Type B pancreatic cell (in vitro differentiated cells): ENCODE measurements around the gene ZNF335. TPM values are rescaled to one million over a fixed set of nuclear protein-coding genes. Genes with fewer than 3 reads are reported as not detected.

Experiments used
- DNase-seq: peaks from one replicate; pipeline ENCODE4 v3.0.0; 2021; ENCODE audit warnings: mixed read lengths; ENCODE audit not compliant: unreplicated experiment; ENCODE audit errors: extremely low spot score
- H3K27ac Mint-ChIP-seq: 2 replicates; pipeline ENCODE4 v1.8.0; 2021; ENCODE audit warnings: mild to moderate bottlenecking, mixed read lengths
- H3K27me3 Mint-ChIP-seq: 2 replicates; pipeline ENCODE4 v1.8.0; 2021; ENCODE audit warnings: mixed read lengths
- H3K36me3 Mint-ChIP-seq: 2 replicates; pipeline ENCODE4 v1.8.0; 2021; ENCODE audit warnings: mixed read lengths
- H3K4me1 Mint-ChIP-seq: one replicate; pipeline ENCODE4 v1.8.0; 2021; ENCODE audit warnings: mixed read lengths; ENCODE audit not compliant: unreplicated experiment
- H3K4me3 Mint-ChIP-seq: 2 replicates; pipeline ENCODE4 v1.8.0; 2021; ENCODE audit warnings: mild to moderate bottlenecking, mixed read lengths
- H3K9me3 Mint-ChIP-seq: 2 replicates; pipeline ENCODE4 v1.8.0; 2021; ENCODE audit warnings: mixed read lengths
- CTCF ChIP-seq: fragments of 200-600 bp; sonication (generic); conservative IDR thresholded peaks from 2 replicates; pipeline ENCODE4 v1.5.0; 2021; ENCODE audit warnings: antibody characterized with exemption, mild to moderate bottlenecking
- total RNA-seq: library from RNA; stranded (reverse); gene quantifications from 2 replicates; pipeline ENCODE4 v1.2.1, GENCODE V29; 2021; ENCODE audit warnings: low replicate concordance

ZNF335 gene
- total RNA-seq, 1 donor from 2014 or later, result 19.9 TPM

- Mint-ChIP-seq H3K27ac (no peak overlapping the region), H3K4me1 (peaks cover 12% of the 10 kb centered on the region), H3K27me3 (peaks cover 6% of the 10 kb centered on the region), H3K4me3 (no peak overlapping the region), H3K9me3 (peaks cover 3% of the 10 kb centered on the region), H3K36me3 (peaks cover 3% of the 10 kb centered on the region)
- TF ChIP-seq CTCF, result no peak
- no peak for DNase-seq
These were observed 4.4 kb downstream of the ZNF335 start for GRCh38 chr20:45967551-45968080.

GRCh38 chr20:45965169-45966002 is 6.6 kb downstream of the ZNF335 start:
- DNase-seq, result no peak
- Mint-ChIP-seq H3K4me1 (peaks cover 7% of the 10 kb centered on the region), H3K36me3 (no peaks in the 10 kb centered on the region), H3K27ac (no peak overlapping the region), H3K9me3 (no peaks in the 10 kb centered on the region), H3K4me3 (no peak overlapping the region), H3K27me3 (no peaks in the 10 kb centered on the region)
- TF ChIP-seq CTCF, result no peak

GRCh38 chr20:45964006-45964400 is 8.0 kb downstream of the ZNF335 start:
- Mint-ChIP-seq H3K27me3 (no peaks in the 10 kb centered on the region), H3K27ac (no peak overlapping the region), H3K4me3 (no peak overlapping the region), H3K4me1 (no peaks in the 10 kb centered on the region), H3K9me3 (no peaks in the 10 kb centered on the region), H3K36me3 (peaks cover 4% of the 10 kb centered on the region)
- TF ChIP-seq CTCF, result no peak
- no peak for DNase-seq

GRCh38 chr20:45963059-45964005 is 8.7 kb downstream of the ZNF335 start:
- Mint-ChIP-seq H3K4me3 (no peak overlapping the region), H3K9me3 (no peaks in the 10 kb centered on the region), H3K27me3 (no peaks in the 10 kb centered on the region), H3K27ac (no peak overlapping the region), H3K4me1 (no peaks in the 10 kb centered on the region), H3K36me3 (peaks cover 10% of the 10 kb centered on the region)
- peak; percentile 67 for TF ChIP-seq CTCF
- DNase-seq, result no peak

GRCh38 chr20:45962031-45962755 is 9.8 kb downstream of the ZNF335 start:
- no peaks in the 10 kb centered on the region for H3K9me3 Mint-ChIP-seq
- H3K4me1 Mint-ChIP-seq, result no peaks in the 10 kb centered on the region
- DNase-seq, result no peak
- no peak overlapping the region for H3K27ac Mint-ChIP-seq
- TF ChIP-seq CTCF, result no peak
- peaks cover 10% of the 10 kb centered on the region for H3K36me3 Mint-ChIP-seq
- H3K27me3 Mint-ChIP-seq, result no peaks in the 10 kb centered on the region
- H3K4me3 Mint-ChIP-seq, result no peak overlapping the region
